Activated CD4-positive, CD25-positive, alpha-beta regulatory T cell treated with anti-CD3 and anti-CD28 coated beads, Interleukin-2, amount 50 U/mL, for 72 hours (primary cell): ENCODE data around the gene LDLRAD3.
"Not testable (repeated sequence)": the region's sequence is repeated elsewhere in the genome, so short reads cannot be mapped to it uniquely, and the experiment has no call there.

Experiments used
- DNase-seq: peaks from one replicate; pipeline ENCODE4 v3.0.0; 2021

LDLRAD3 gene

GRCh38 chr11:35943713-35944502, at the start of gene LDLRAD3:
LDLRAD3 (plus strand) TSS chr11:35944062; CDS start chr11:35944099, 37 bp downstream.
- peak; percentile 37 for DNase-seq

- DNase-seq = no peak
Measured at GRCh38 chr11:35897019-35897418, 46.8 kb upstream of the LDLRAD3 start.

GRCh38 chr11:35902961-35903360, 40.9 kb upstream of the LDLRAD3 start:
- no peak for DNase-seq

- no peak for DNase-seq
Measured at GRCh38 chr11:35905646-35906276, 38.1 kb upstream of the LDLRAD3 start.

GRCh38 chr11:35906277-35906661, 37.6 kb upstream of the LDLRAD3 start:
- no peak for DNase-seq

GRCh38 chr11:35906681-35907080, 37.2 kb upstream of the LDLRAD3 start:
- DNase-seq = no peak

- DNase-seq = no peak
Measured at GRCh38 chr11:35907648-35908431, 36.0 kb upstream of the LDLRAD3 start.

- DNase-seq = not testable (repeated sequence)
Measured at GRCh38 chr11:35908432-35908771, 35.5 kb upstream of the LDLRAD3 start.

GRCh38 chr11:35909511-35910265, 34.2 kb upstream of the LDLRAD3 start:
- no peak for DNase-seq

- DNase-seq = no peak
Measured at GRCh38 chr11:35911013-35911412, 32.8 kb upstream of the LDLRAD3 start.

- DNase-seq = no peak
Measured at GRCh38 chr11:35911616-35912165, 32.2 kb upstream of the LDLRAD3 start.

GRCh38 chr11:35912436-35912835, 31.4 kb upstream of the LDLRAD3 start:
- DNase-seq = not testable (repeated sequence)

- no peak for DNase-seq
Measured at GRCh38 chr11:35912883-35913624, 30.8 kb upstream of the LDLRAD3 start.

GRCh38 chr11:35914816-35915215, 29.0 kb upstream of the LDLRAD3 start:
- no peak for DNase-seq

GRCh38 chr11:35916270-35916669, 27.6 kb upstream of the LDLRAD3 start:
- DNase-seq = no peak

GRCh38 chr11:35917676-35918075, 26.2 kb upstream of the LDLRAD3 start:
- no peak for DNase-seq

- DNase-seq = no peak
Measured at GRCh38 chr11:35918716-35919115, 25.1 kb upstream of the LDLRAD3 start.

GRCh38 chr11:35919244-35919643, 24.6 kb upstream of the LDLRAD3 start:
- DNase-seq = no peak

GRCh38 chr11:35923452-35923851, 20.4 kb upstream of the LDLRAD3 start:
- DNase-seq = no peak

GRCh38 chr11:35924811-35925210, 19.1 kb upstream of the LDLRAD3 start:
- no peak for DNase-seq

- no peak for DNase-seq
Measured at GRCh38 chr11:35927104-35927503, 16.8 kb upstream of the LDLRAD3 start.

- DNase-seq = no peak
Measured at GRCh38 chr11:35927682-35928081, 16.2 kb upstream of the LDLRAD3 start.
